Peyer's patch (tissue), 4 donors: ENCODE data around the gene TCEANC2.

Experiments used
- CTCF ChIP-seq, 6 experiments: fragments of 450-650 bp in 4 of 6; fragments of 200-600 bp in 2 of 6; sonication (generic) in 1 of 6; IDR thresholded peaks; one replicate each; pipeline ENCODE4 v1.5.1; 2017 to 2019; ENCODE audit warnings: antibody characterized with exemption in 6 of 6, mild to moderate bottlenecking in 3 of 6, moderate library complexity in 1 of 6
- POLR2A ChIP-seq, 2 donors: fragments of 450-650 bp; IDR thresholded peaks; one replicate each; pipeline ENCODE4 v1.5.1; 2017; ENCODE audit warnings: antibody characterized with exemption in 2 of 2, mild to moderate bottlenecking in 2 of 2, moderate library complexity in 2 of 2

- TF ChIP-seq CTCF (IDR thresholded peaks at IDR 0.05) (no peak), POLR2A (IDR thresholded peaks at IDR 0.05) (no peak)
Measured at GRCh38 chr1:54041806-54042205, 11.6 kb upstream of the TCEANC2 start.
